Measurements from ENCODE around the gene GMDS. TPM values are rescaled to one million over a fixed set of nuclear protein-coding genes. Genes with fewer than 3 reads are reported as not detected.
A peak's percentile ranks its signal among the peaks of the same experiment; 100 is the strongest.

The GMDS gene
- total and polyA plus RNA-seq, 2 donors (not counting 3 experiments of a cell fraction or from before 2014, with no cell fraction given), result 9.8 to 23.5 TPM

DNA sequence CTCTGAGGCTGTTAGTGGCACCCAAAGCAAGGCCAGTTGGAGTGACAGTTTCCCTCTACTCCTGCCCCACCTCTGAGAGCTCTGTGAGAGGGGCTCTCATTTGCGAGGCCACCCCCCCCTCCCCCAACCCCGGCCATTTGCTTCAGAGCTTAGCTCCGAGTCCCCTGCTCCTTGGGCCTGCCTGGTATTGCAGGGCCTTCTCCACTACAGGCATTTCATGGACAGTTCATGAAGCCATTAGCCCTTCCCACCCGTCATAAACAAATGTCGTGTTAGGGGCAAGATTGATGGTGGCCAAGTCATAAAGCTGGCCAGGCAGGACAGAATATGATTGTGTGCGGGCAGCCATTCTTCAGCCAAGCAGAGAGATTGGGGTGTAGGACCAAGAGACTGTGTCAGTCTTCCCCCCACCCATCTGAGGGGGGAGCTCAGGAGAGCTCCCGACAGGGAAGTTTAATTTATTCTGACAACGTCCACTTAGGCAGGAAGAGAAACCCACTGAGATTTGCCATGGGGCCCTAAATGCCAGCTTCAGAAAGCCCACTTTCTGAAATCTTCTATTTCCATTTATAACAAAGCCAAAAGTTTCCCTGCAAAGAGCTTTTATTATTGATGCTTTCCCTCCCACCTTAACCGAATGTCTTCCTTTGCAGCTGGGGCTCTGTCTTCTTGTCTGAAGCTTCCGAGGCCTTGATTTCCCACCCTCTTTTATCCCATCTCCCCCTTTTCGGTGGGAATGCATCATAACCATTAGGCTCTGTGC lies 628.5 kb downstream of the GMDS start:
- Histone ChIP-seq H3K4me1 (ENCODE audit: control insufficient read depth, extremely low read depth, insufficient read depth, low read length) (peaks cover 39% of the 10 kb centered on the region), H3K79me2 (ENCODE audit: control insufficient read depth, insufficient read depth, low read length) (peaks cover 47% of the 10 kb centered on the region), H2AFZ (ENCODE audit: low read depth, low read length) (peak overlapping the region; percentile 3), H4K20me1 (replicated peaks; ENCODE audit: control insufficient read depth, extremely low read depth, insufficient read depth, low read length) (peaks cover 4% of the 10 kb centered on the region), H3K27ac (ENCODE audit: insufficient read depth, low read depth, low read length) (peak overlapping the region; percentile 14), H3K9me1 (replicated peaks; ENCODE audit: control insufficient read depth, extremely low read depth, insufficient read depth, low read length) (no peaks in the 10 kb centered on the region), H3K9me3 (replicated peaks; ENCODE audit: control insufficient read depth, insufficient read depth, low read length) (no peaks in the 10 kb centered on the region), H3K9ac (replicated peaks; ENCODE audit: extremely low read depth, insufficient read depth, low read length) (no peak overlapping the region), H3K4me3 (replicated peaks in 1 of 3; ENCODE audit: insufficient read depth in 1 of 3, low read depth in 1 of 3, low read length in 3 of 3) (no peak overlapping the region), H3K4me2 (ENCODE audit: insufficient read depth, low read length) (peak overlapping the region; percentile 40), H3K27me3 (ENCODE audit: control insufficient read depth in 2 of 2, insufficient read depth in 2 of 2, low read length in 2 of 2) (no peaks in the 10 kb centered on the region), H3K36me3 (ENCODE audit: control insufficient read depth in 2 of 2, extremely low read depth in 1 of 2, insufficient read depth in 2 of 2, low read length in 2 of 2) (no peaks in the 10 kb centered on the region)
- BruUV-seq (replicated peaks), result no TSS peak
- FAIRE-seq (peak; percentile 18), DNase-seq (ENCODE audit: low read depth, low spot score) (peak; percentile 65)
- dilution Hi-C loops (cut with MboI; ENCODE audit: extremely low pct_ligation_motif_present, low sequenced_read_pairs), result loop anchor here (25.0 kb wide), 1 partner anchor 495 kb away; no protein-coding TSS in a partner anchor
- ChIA-PET CTCF (interaction anchor here (0.8 to 2.2 kb wide), 5 partner anchors 70 to 1017 kb away, joined by 3 to 12 read pairs (median 5); no protein-coding TSS in a partner anchor), POLR2A (interaction anchor here (0.6 to 0.7 kb wide), 2 partner anchors 485 to 1024 kb away, joined by 3 read pairs; no protein-coding TSS in a partner anchor)
- intact Hi-C loops (cut with micrococcal nuclease), result loop anchor here (5.0 to 10.0 kb wide), 3 partner anchors 410 to 1448 kb away; partner anchors contain the start of gene RIPK1
- TF ChIP-seq GATA2 (IDR thresholded peaks at IDR 0.05; ENCODE audit: insufficient read depth, insufficient read length, low read depth, low read length) (no peak), JUN (IDR thresholded peaks at IDR 0.05; ENCODE audit: borderline replicate concordance, insufficient read depth, insufficient read length, low read depth) (no peak), POLR2AphosphoS5 (IDR thresholded peaks at IDR 0.05; ENCODE audit: insufficient read depth, low read depth, low read length) (no peak), MYC (IDR thresholded peaks at IDR 0.05; ENCODE audit: low read depth, low read length) (no peak), FOS (IDR thresholded peaks at IDR 0.05; ENCODE audit: borderline replicate concordance, insufficient read depth, low read length) (no peak), POLR2A (IDR thresholded peaks at IDR 0.05; ENCODE audit: low read depth, low read length) (no peak), EZH2 (IDR thresholded peaks at IDR 0.05; ENCODE audit: borderline replicate concordance, low read depth, low read length, severe bottlenecking) (no peak)
- TF ChIP-seq, protein P1, sequence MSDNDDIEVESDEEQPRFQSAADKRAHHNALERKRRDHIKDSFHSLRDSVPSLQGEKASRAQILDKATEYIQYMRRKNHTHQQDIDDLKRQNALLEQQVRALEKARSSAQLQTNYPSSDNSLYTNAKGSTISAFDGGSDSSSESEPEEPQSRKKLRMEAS (IDR thresholded peaks at IDR 0.05; ENCODE audit: insufficient read depth, insufficient read length), result no peak
- TF ChIP-seq, protein P2, sequence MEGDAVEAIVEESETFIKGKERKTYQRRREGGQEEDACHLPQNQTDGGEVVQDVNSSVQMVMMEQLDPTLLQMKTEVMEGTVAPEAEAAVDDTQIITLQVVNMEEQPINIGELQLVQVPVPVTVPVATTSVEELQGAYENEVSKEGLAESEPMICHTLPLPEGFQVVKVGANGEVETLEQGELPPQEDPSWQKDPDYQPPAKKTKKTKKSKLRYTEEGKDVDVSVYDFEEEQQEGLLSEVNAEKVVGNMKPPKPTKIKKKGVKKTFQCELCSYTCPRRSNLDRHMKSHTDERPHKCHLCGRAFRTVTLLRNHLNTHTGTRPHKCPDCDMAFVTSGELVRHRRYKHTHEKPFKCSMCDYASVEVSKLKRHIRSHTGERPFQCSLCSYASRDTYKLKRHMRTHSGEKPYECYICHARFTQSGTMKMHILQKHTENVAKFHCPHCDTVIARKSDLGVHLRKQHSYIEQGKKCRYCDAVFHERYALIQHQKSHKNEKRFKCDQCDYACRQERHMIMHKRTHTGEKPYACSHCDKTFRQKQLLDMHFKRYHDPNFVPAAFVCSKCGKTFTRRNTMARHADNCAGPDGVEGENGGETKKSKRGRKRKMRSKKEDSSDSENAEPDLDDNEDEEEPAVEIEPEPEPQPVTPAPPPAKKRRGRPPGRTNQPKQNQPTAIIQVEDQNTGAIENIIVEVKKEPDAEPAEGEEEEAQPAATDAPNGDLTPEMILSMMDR (IDR thresholded peaks at IDR 0.05; ENCODE audit: extremely low read depth in 1 of 2, insufficient read depth in 1 of 2, low read depth in 1 of 2, low read length in 2 of 2), result no peak

Measured in endothelial cell of umbilical vein (primary cell).